Stimulated activated CD8-positive, alpha-beta memory T cell treated with anti-CD3 and anti-CD28 coated beads, Interleukin-15, amount 100 ng/mL, for 24 hours (primary cell): ENCODE data around the gene NXPE4.
"Not testable (repeated sequence)": the region's sequence is repeated elsewhere in the genome, so short reads cannot be mapped to it uniquely, and the experiment has no call there.

Source experiments
- DNase-seq: peaks from one replicate; pipeline ENCODE4 v3.0.0-alpha.2; 2020; ENCODE audit warnings: low read depth

NXPE4 gene

GRCh38 chr11:114595571-114595970, at the start of gene NXPE4:
NXPE4 (minus strand) TSS chr11:114595786; CDS start chr11:114594759, 1,027 bp downstream.
- no peak for DNase-seq

DNA sequence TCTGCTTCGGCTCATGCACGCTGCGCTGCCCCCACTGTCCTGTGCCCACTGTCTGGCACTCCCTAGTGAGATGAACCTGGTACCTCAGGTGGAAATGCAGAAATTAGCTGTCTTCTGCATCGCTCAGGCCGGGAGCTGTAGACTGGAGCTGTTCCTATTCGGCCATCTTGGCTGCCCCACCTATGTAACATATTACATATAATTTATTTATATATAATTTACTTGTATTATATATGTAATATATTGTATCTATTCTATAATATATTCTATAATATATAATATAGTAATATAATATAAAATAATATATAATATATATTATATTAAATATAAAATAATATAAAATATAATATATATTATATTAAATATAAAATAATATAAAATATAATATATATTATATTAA, 43.9 kb upstream of the NXPE4 start:
- DNase-seq = not testable (repeated sequence)

GRCh38 chr11:114631445-114631965, 35.9 kb upstream of the NXPE4 start:
- DNase-seq = not testable (repeated sequence)

GRCh38 chr11:114625294-114625693, 29.7 kb upstream of the NXPE4 start:
- no peak for DNase-seq

GRCh38 chr11:114624455-114625207, 29.0 kb upstream of the NXPE4 start:
- DNase-seq = no peak

- DNase-seq = no peak
These were observed 28.1 kb upstream of the NXPE4 start for GRCh38 chr11:114623720-114624119.

GRCh38 chr11:114622858-114623257, 27.3 kb upstream of the NXPE4 start:
- no peak for DNase-seq

GRCh38 chr11:114621950-114622809, 26.6 kb upstream of the NXPE4 start:
- DNase-seq = no peak

DNA sequence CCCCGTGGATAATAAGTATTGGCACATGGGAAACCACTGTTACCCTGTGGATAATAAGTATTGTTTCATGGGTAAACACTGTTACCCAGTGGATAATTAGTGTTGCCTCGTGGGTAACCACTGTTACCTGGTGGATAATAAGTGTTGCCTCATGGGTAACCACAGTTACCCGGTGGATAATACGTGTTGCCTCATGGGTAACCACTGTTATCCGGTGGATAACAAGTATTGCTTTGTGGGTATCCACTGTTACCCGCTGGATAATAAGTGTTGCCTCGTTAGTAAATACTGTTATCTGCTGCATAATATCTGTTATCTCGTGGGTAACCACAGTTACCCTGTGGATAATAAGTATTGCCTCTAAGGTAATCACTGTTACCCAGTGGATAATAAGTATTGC, 25.5 kb upstream of the NXPE4 start:
- no peak for DNase-seq

DNA sequence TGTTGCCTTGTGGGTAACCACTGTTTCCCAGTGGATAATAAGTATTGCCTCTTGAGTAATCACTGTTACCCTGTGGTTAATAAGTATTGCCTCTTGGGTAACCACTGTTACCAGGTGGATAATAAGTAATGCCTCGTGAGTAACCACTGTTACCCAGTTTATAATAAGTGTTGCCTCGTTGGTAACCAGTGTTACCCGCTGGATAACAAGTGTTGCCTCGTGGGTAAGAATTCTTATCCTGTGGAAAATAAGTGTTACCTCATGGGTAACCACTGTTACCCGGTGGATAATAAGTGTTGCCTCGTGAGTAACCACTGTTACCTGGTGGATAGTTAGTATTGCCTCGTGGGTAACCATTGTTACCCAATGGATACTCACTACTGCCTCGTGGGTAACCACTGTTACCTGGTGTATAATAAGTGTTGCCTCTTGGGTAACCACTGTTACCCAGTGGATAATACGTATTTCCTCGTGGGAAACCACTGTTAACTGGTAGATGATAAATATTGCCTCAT, 24.1 kb upstream of the NXPE4 start:
- DNase-seq = no peak

GRCh38 chr11:114618139-114618538, 22.6 kb upstream of the NXPE4 start:
- DNase-seq = no peak

GRCh38 chr11:114617157-114618124, 21.9 kb upstream of the NXPE4 start:
- DNase-seq = no peak

DNA sequence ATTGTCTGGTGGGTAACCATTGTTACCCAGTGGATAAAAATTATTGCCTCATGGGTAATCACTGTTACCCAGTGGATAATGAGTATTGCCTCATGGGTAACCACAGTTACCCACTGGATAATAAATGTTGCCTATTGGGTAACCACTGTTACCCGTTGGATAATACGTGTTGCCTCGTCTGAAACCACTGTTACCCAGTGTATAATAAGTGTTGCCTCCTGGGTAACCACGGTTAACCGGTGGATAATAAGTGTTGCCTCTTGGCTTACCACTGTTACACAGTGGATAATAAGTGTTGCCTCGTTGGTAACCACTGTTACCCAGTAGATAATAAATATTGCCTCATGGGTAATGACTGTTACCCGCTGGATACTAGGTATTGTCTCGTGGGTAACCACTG, 20.9 kb upstream of the NXPE4 start:
- no peak for DNase-seq

- no peak for DNase-seq
These were observed 20.1 kb upstream of the NXPE4 start for GRCh38 chr11:114615448-114616361.

DNA sequence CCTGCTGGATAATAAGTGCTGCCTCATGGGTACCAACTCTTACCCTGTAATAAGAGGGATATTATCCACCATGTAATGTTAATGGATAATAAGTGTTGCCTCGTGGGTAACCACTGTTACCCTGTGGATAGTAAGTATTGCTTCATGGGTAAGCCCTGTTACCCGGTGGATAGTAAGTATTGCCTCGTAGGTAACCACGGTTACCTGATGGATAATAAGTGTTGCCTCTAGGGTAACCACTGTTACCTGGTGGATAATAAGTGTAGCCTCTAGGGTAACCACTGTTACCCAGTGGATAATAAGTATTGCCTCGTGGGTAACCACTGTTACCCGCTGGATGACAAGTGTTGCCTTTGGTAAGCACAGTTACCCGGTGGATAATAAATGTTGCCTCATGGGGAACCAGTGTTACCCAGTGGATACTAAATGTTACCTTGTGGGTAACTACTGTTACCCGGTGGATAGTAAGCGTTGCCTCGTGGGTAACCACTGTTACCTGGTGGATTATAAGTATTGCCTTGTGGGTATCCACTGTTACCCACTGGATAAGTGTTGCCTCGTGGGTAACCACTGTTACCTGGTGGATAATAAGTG, 18.6 kb upstream of the NXPE4 start:
- DNase-seq = no peak

DNA sequence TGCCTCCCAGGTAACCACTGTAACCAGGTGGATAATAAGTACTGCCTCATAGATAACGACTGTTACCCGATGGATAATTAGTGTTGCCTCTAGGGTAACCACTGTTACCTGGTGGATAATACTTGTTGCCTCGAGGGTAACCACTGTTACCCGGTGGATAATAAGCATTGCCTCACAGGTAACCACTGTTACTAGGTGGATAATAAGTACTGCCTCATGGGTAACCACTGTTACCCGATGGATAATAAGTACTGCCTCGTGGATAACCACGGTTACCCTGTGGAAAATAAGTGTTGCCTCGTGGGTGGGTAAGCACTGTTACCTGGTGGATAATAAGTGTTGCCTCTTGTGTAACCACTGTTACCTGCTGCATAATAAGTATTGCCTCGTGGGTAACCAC, 17.5 kb upstream of the NXPE4 start:
- DNase-seq = not testable (repeated sequence)

DNA sequence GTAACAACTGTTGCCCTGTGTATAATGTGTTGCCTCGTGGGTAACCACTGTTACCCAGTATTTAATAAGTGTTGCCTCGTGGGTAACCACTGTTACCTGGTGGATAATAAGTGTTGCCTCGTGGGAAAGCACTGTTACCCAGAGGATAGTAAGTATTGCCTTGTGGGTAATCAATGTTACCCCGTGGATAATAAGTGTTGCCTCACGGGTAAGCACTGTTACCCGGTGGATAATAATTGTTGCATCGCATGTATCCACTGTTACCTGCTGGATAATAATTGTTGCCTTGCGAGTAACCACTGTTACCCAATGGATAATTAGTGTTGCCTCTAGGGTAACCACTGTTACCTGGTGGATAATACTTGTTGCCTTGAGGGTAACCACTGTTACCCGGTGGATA, 17.1 kb upstream of the NXPE4 start:
- DNase-seq = no peak

GRCh38 chr11:114612199-114612598, 16.6 kb upstream of the NXPE4 start:
- not testable (repeated sequence) for DNase-seq

DNA sequence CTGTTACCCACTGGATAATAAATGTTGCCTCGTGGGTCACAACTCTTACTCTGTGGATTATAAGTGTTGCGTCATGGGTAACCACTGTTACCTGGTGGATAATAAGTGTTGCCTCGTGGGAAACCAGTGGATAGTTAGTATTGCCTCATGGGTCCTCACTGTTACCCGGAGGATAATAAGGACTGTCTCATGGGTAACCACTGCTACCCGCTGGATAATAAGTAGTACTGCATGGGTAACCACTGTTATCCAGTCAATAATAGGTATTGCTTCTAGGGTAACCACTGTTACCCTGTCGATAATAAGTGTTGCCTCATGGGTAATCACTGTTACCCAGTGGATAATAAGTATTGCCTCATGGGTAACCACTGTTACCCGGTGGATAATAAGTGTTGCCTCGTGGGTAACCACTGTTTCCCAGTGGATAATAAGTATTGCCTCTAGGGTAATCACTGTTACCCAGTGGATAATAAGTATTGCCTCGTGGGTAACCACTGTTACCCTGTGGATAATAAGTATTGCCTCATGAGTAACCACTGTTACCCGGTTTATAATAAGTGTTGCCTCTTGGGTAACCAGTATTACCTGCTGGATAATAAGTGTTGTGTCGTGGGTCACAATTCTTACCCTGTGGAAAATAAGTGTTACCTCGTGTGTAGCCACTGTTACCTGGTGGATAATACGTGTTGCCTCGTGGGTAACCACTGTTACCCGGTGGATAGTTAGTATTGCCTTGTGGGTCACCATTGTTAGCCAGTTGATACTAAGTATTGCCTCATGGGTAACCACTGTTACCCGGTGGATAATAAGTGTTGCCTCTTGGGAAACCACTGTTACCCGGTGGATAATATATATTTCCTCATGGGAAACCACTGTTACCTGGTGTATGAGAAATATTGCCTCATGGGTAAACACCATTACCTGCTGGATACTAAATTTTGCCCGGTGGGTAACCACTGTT, 15.7 kb upstream of the NXPE4 start:
- DNase-seq = no peak
